Rectal smooth muscle tissue (tissue), 1 donor: Measurements from ENCODE around the gene VLDLR.
"Not testable (repeated sequence)": the region's sequence is repeated elsewhere in the genome, so short reads cannot be mapped to it uniquely, and the experiment has no call there.

Source experiments
- H3K27ac ChIP-seq: one replicate; pipeline ENCODE4 v1.7.0; 2013; ENCODE audit warnings: low read depth, low read length, inconsistent platforms
- H3K27me3 ChIP-seq: one replicate; pipeline ENCODE4 v1.7.0; 2013; ENCODE audit warnings: low read length; ENCODE audit not compliant: control insufficient read depth, insufficient read depth
- H3K36me3 ChIP-seq: one replicate; pipeline ENCODE4 v1.7.0; 2013; ENCODE audit warnings: low read length; ENCODE audit not compliant: control insufficient read depth, insufficient read depth
- H3K4me1 ChIP-seq: one replicate; pipeline ENCODE4 v1.7.0; 2013; ENCODE audit warnings: low read length; ENCODE audit not compliant: control insufficient read depth, insufficient read depth
- H3K4me3 ChIP-seq: one replicate; pipeline ENCODE4 v1.7.0; 2013; ENCODE audit warnings: low read length
- H3K9ac ChIP-seq: one replicate; pipeline ENCODE4 v1.7.0; 2013; ENCODE audit warnings: low read length

Gene VLDLR

DNA sequence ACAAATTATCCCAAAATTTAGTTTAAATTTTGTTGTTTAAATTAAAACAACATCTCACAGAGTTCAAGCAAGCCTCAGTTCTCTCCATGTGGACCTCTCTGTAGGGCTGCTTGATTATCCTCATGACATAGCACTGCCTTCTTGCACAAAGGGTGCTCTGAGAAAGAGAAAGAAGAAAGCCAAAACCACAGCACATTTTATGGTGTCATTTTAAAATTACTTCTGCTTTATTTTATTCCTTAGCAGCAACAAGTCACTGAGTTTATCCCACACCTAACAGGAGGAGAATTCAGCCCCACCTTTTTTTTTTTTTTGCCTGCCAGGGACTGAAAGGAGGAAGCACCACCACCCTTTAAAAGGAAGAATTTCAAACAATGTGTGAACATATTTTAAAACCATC lies 82.9 kb downstream of the VLDLR start:
- H3K27me3 ChIP-seq = no peaks in the 10 kb centered on the region
- no peaks in the 10 kb centered on the region for H3K4me1 ChIP-seq
- no peak overlapping the region for H3K27ac ChIP-seq
- H3K9ac ChIP-seq = no peak overlapping the region
- H3K36me3 ChIP-seq = no peaks in the 10 kb centered on the region
- H3K4me3 ChIP-seq = no peak overlapping the region

DNA sequence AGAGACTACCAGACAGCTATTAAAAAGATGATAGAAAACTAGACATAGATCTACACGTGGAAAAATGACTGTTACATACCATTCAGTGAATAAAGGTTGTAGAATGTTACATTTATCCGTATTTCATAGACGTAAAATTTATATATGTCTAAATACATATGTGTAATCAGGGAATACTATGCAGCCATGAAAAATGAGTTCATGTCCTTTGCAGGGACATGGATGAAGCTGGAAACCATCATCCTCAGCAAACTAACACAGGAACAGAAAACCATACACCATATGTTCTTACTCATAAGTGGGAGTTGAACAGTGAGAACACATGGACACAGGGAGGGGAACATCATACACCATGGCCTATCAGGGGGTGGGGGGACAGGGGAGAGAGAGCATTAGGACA lies 85.7 kb downstream of the VLDLR start:
- not testable (repeated sequence) for H3K27me3 ChIP-seq, H3K4me1 ChIP-seq, H3K27ac ChIP-seq, H3K4me3 ChIP-seq, H3K9ac ChIP-seq, H3K36me3 ChIP-seq
